GM18951 (cell line): ENCODE measurements around the gene GATA6.

Experiments used
- POLR2A ChIP-seq: IDR thresholded peaks from 4 replicates; pipeline ENCODE4 v1.6.1; 2011; ENCODE audit warnings: mild to moderate bottlenecking; ENCODE audit not compliant: insufficient read length, insufficient read depth; ENCODE audit errors: extremely low read depth
- in situ Hi-C: fragments of 300-500 bp; cut with MboI; formaldehyde crosslinking; loops from one replicate; pipeline ENCODE4 v1.12.0; 2022; ENCODE audit warnings: low sequenced_read_pairs, mixed read lengths, inconsistent platforms; ENCODE audit not compliant: unreplicated experiment

The GATA6 gene

DNA sequence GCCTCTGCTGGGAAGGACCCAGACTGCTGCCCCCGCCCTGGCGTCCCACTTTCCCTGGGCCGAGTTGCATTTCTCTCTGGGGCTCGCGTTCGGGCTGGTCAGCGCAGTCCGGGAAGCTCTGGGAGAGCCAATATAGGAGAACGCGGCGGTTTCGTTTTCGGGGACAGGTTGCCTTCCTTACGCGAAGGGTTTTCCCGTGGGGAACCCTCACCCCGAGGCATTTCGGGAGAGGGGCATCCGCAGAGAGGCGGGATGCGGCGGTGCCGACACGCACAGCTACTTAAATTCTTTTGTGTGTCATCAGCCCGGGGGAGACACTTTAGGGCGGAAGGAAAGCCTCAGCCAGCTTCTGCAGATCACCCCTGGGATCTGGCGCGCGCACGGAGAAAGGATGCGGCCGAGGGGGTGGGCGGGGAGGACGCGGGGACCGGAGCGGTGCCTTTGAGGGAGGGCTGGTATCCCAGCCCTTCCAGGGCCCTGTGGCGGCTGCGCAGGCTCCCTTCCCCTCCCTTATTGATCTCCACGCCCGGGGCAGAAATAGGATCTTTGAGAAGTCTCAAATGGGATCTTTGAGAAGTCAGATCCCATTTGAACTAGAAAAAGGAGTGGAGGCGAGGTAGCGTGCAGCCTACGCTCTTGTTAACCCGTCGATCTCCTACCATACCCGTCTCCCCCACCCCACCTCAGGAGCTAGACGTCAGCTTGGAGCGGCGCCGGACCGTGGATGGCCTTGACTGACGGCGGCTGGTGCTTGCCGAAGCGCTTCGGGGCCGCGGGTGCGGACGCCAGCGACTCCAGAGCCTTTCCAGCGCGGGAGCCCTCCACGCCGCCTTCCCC, 1.2 kb downstream of the GATA6 start:
- in situ Hi-C loops, result no loop called here
- TF ChIP-seq POLR2A, result no peak

- in situ Hi-C loops, result no loop called here
- no peak for TF ChIP-seq POLR2A
Observed at GRCh38 chr18:22171258-22172119, 2.1 kb downstream of the GATA6 start.

DNA sequence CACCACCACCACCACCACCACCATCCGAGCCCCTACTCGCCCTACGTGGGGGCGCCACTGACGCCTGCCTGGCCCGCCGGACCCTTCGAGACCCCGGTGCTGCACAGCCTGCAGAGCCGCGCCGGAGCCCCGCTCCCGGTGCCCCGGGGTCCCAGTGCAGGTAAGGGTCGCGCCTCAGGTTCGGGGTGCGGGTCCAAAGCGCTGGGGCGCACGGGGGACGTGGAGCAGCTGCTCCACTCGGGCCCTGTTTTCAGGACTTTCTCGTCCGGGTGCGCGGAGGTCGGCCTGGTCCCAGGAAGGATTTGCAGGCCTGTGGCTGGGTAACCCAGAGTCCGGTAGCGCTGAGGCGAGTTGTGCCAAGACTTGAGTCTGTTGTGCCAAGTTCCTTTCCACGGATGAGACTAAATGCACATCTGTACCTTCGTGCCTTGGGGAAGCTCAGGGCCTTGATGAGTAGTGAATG, 2.8 kb downstream of the GATA6 start:
- TF ChIP-seq POLR2A, result no peak
- in situ Hi-C loops, result no loop called here

DNA sequence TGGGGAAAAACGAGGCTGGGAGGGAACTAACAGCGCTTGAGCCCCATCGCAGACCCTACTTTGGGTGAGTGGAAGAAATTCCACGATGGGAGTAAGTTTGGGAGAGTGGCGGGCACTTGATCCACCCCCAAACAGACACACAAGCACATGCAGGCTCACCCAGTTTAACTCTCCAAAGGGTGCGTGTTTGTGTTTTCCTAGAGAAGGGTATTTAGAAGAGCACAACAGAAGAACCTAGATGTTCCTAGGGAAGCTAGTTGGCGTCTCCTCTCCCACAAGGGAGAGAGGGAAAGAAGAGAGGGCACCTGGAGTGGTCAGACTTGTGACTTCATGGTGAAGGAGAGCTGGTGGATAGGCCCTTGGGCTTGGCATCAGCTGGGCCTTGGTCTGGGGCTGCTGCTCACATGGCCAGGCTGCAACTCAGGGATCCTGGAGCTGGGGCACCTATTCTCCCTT, 3.2 kb downstream of the GATA6 start:
- TF ChIP-seq POLR2A, result no peak

DNA sequence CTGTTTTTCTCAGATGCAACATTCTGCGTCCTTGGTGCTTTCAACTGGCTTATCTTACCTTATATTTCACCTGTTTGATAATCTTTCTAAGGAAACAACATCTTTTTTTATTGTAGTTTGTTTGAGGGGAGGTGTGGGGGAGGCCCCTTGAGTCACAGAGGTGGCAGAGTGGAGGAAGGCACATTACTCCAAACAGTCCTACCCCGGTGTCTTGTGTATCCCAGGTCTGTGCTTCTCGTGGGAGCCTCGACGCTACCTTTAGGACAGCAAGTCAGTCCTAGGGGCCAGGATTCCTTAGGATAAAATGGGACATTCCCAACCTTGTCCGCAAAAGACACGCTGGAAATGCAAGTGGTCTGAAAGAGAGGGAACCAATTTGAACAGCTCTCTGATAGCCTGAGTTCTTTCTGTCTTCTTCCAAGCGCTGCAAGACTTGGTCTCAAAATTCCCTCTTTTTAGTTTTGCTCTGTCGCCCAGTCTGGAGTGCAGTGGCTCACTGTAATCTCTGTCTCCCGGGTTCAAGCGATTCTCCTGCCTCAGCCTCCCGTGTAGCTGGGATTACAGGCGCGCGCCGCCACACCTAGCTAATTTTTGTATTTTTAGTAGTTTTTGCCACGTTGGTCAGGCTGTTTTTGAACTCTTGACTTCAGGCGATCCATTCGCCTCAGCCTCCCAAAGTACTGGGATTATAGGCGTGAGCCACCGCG, 4.0 kb downstream of the GATA6 start:
- in situ Hi-C loops, result no loop called here
- TF ChIP-seq POLR2A, result no peak

More for the DNA sequence above, 3.2 kb downstream of the GATA6 start:
- in situ Hi-C loops, result no loop called here

DNA sequence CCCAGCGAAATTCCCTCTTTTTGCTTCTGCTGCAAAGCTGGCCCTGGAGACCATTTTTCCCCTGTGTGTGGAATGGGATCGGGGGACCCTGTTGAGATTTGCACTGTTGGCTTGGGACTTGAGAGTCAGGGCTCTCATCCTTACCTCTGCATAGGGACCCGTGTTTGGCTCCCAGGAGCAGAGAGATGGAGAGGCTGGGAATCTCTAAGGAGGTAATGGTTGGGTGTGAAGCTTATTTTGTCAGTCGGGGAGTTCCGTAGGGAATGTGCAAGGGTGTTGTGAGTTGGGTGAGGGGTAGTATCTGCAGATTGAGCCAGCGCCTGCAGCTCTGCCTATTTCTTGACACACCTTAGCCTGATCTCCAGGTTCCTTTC, 4.5 kb downstream of the GATA6 start:
- in situ Hi-C loops, result no loop called here
- TF ChIP-seq POLR2A, result no peak

- TF ChIP-seq POLR2A, result no peak
- in situ Hi-C loops, result no loop called here
Observed at GRCh38 chr18:22174341-22175145, 5.2 kb downstream of the GATA6 start.

DNA sequence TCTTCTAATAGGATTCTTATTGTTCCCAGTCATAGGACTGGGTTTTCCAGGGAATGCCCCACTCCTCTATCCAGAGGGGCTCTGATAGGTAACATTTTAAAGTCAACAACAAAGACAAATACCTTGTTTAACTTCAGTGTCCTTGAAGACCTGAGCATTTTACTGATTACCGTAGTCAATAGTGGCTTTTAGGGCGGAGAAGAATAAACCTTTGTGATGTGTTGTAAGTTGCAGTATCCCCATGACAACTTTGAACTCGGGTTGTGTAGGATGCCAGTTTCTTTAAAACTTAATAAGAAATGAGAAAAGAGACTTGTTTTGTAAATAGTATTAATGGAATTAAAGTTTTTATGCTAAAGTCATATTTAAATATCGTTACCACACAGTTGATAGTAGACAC, 6.0 kb downstream of the GATA6 start:
- TF ChIP-seq POLR2A, result no peak
- in situ Hi-C loops, result no loop called here

GRCh38 chr18:22176420-22177326, 7.3 kb downstream of the GATA6 start:
- TF ChIP-seq POLR2A, result no peak
- in situ Hi-C loops, result no loop called here

DNA sequence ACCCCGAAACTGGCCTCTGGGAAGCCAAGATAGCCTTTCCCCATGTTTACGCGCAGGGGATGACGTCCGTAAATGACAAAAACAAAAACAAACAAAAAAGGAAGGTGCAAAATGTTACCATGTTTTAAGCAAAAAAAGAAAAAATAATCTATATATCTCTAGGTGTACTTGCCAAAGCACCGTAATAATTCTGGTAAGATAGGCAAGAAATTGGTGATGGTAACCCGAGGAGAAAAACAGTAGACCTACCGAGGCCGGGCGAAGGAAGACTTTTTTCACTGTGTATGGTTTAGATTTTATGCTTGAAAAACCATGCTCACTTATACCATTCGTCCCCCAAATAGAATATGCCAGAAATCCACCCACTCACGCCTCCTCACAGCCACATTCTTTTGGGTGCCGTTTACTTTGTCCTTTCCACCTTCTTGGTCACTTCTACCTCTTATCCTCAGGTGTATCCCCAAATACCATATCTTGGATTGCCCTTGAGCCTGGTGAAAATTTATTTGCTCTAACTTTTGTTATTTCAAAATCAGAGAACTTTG, 8.0 kb downstream of the GATA6 start:
- no peak for TF ChIP-seq POLR2A
- in situ Hi-C loops, result no loop called here

- TF ChIP-seq POLR2A, result no peak
- in situ Hi-C loops, result no loop called here
Observed at GRCh38 chr18:22179174-22179573, 9.8 kb downstream of the GATA6 start.
